Heart right ventricle (tissue), 16 donors: ENCODE data around the gene ACTN3. TPM values are rescaled to one million over a fixed set of nuclear protein-coding genes. Genes with fewer than 3 reads are reported as not detected.
"Not testable (repeated sequence)": the region's sequence is repeated elsewhere in the genome, so short reads cannot be mapped to it uniquely, and the experiment has no call there.

Source experiments
- ATAC-seq, 8 donors: fragments of 200-7000 bp; cut with Tn5 transposase; one replicate each; pipeline ENCODE4 v1.9.1; 2020; ENCODE audit warnings: mild to moderate bottlenecking in 8 of 8, moderate library complexity in 8 of 8, moderate number of reproducible peaks in 1 of 8
- DNase-seq, 2 donors: peaks; one replicate each; pipeline ENCODE4 v3.0.0-alpha.2; 2020
- H3K27ac ChIP-seq, 10 donors: fragments of 200-600 bp; sonication (generic) in 2 of 10; one replicate each; pipeline versions ENCODE4 v1.5.0 to v1.8.0; 2020 to 2022; ENCODE audit warnings: mild to moderate bottlenecking in 3 of 10
- H3K27me3 ChIP-seq, 7 donors: fragments of 200-600 bp; one replicate each; pipeline ENCODE4 v1.8.0; 2021 to 2022; ENCODE audit warnings: mild to moderate bottlenecking in 2 of 7
- H3K36me3 ChIP-seq, 9 donors: fragments of 200-600 bp; sonication (generic) in 1 of 9; one replicate each; pipeline versions ENCODE4 v1.5.0 to v1.8.0; 2020 to 2022; ENCODE audit warnings: mild to moderate bottlenecking in 2 of 9
- H3K4me1 ChIP-seq, 9 donors: fragments of 200-600 bp; sonication (generic) in 1 of 9; one replicate each; pipeline versions ENCODE4 v1.5.0 to v1.8.0; 2020 to 2022; ENCODE audit warnings: mild to moderate bottlenecking in 4 of 9
- H3K4me3 ChIP-seq, 10 donors: fragments of 200-600 bp; sonication (generic) in 2 of 10; one replicate each; pipeline versions ENCODE4 v1.5.0 to v1.8.0; 2020 to 2022; ENCODE audit warnings: mild to moderate bottlenecking in 7 of 10, moderate library complexity in 2 of 10
- H3K9me3 ChIP-seq, 11 donors: fragments of 200-600 bp in 10 of 11; sonication (generic) in 2 of 11; one replicate each; pipeline versions ENCODE4 v1.5.0 to v1.8.0; 2013 to 2022; ENCODE audit warnings: mild to moderate bottlenecking in 2 of 11, control low read depth in 1 of 11, moderate library complexity in 1 of 11
- CTCF ChIP-seq, 9 donors: fragments of 200-600 bp; sonication (generic) in 2 of 9; IDR thresholded peaks; one replicate each; pipeline versions ENCODE4 v1.5.0 to v1.8.0; 2021 to 2022; ENCODE audit warnings: antibody characterized with exemption in 9 of 9, mild to moderate bottlenecking in 5 of 9, moderate library complexity in 1 of 9
- WGBS, 2 donors: extraction: QIAGEN DNeasy Blood & Tissue Kit; methylation state at CpG; one replicate each; pipeline ENCODE4 v1.1.7; 2013; ENCODE audit warnings: inconsistent platforms in 1 of 2; 5-methylcytosine and 5-hydroxymethylcytosine counted together
- intact Hi-C, 10 donors: fragments of 100-400 bp; cut with DNase I; formaldehyde crosslinking; loops; one replicate each; pipeline versions ENCODE4 v1.11.1 to v1.14.2; 2022
- polyA plus RNA-seq, 2 donors: library from polyadenylated mRNA; stranded (reverse); fragments of 200-250 nt; gene quantifications; one replicate each; pipeline ENCODE4 v1.2.3, GENCODE V29; 2013
- total RNA-seq, 10 donors: library from RNA; stranded (reverse); fragmentation: NEBNext Ultra II Directional in 3 of 10; extraction: Animal tissue kit (Norgen Biotek cat#: 25700) in 3 of 10; gene quantifications; one replicate each; pipeline versions ENCODE4 v1.2.1 to v1.2.4, GENCODE V29; 2021 to 2023
- donor health status: Arrhythmogenic right ventricular cardiomyopathy.
- donor health status: ischemic (EF 13 %, LVEDD 7.1; RV severe dilation, severe dysfunction).
- donor health status: healthy with polysubstance abuse.
- donor health status: DM: no; HTN: yes; CAD: no.
- donor health status: DM: no; HTN: no; CAD: no.
- donor health status: ischemic (EF 25% LVEDD 6.9; RV normal size, moderate dysfunction).
- donor health status: ischemic (EF 25% LVEDD 5.7; RV mildly dilated, moderate dysfunction).
- donor health status: healthy.
- donor health status: DM: yes; HTN: yes; CAD: no.
- donor health status: Ischemic cardiomyopathy.
- donor health status: ischemic (EF 35%, LVEDD 5.7; RV mildly dilated, moderate dysfunction).
- donor health status: nonischemic (EF 11% LVEDD 7.7; RV severe dilation, severe dysfunction).
- donor health status: DM: yes; HTN: yes; CAD: no.
- donor health status: PGD.
- donor health status: ischemic (EF 29% LVEDD 5.4; RV normal size, mild dysfunction).
- donor health status: nonischemic (EF 23%, LVEDD 6.1; RV moderate dilation, normal function).

Gene ACTN3
- total and polyA plus RNA-seq, 12 donors: 0.03 to 0.24 TPM; not detected in 10

- no peak for TF ChIP-seq CTCF (IDR thresholded peaks at IDR 0.05)
- DNase-seq (no peak), ATAC-seq (peak in 4 of 8 donors; percentile 27 to 78 (median 54))
- H3K9me3 ChIP-seq: no peaks in the 10 kb centered on the region
- 82 to 86% methylated on average over 4 of the region's 4 CpGs for WGBS, 2 donors
- H3K4me3 ChIP-seq: no peak overlapping the region
- H3K4me1 ChIP-seq: peaks cover 0 to 28% (median 21%) of the 10 kb centered on the region in 9 donors
- H3K36me3 ChIP-seq: peaks cover 0 to 60% (median 16%) of the 10 kb centered on the region in 9 donors
- peak overlapping the region in 2 of 10 donors; percentile 14 to 20 for H3K27ac ChIP-seq
- intact Hi-C loops: no loop called here
- H3K27me3 ChIP-seq: no peaks in the 10 kb centered on the region
Observed at GRCh38 chr11:66600631-66601233, 54.0 kb downstream of the ACTN3 start.

GRCh38 chr11:66603072-66603471, 56.4 kb downstream of the ACTN3 start:
- H3K27me3 ChIP-seq: no peaks in the 10 kb centered on the region
- peaks cover 0 to 68% (median 17%) of the 10 kb centered on the region in 9 donors for H3K36me3 ChIP-seq
- H3K4me3 ChIP-seq: no peak overlapping the region
- H3K9me3 ChIP-seq: no peaks in the 10 kb centered on the region
- intact Hi-C loops: no loop called here
- H3K27ac ChIP-seq: no peak overlapping the region
- TF ChIP-seq CTCF (IDR thresholded peaks at IDR 0.05): no peak
- DNase-seq (no peak), ATAC-seq (no peak)
- peaks cover 8 to 36% (median 28%) of the 10 kb centered on the region in 9 donors for H3K4me1 ChIP-seq
- WGBS, 2 donors: 93 to 95% methylated on average over 6 of the region's 6 CpGs

- WGBS, 2 donors: 86 to 93% methylated on average over 5 of the region's 5 CpGs
- no peak for ATAC-seq
- intact Hi-C loops: no loop called here
Observed at GRCh38 chr11:66604155-66604554, 57.5 kb downstream of the ACTN3 start.

GRCh38 chr11:66606608-66607007, 59.9 kb downstream of the ACTN3 start:
- DNase-seq, H3K4me3 ChIP-seq, H3K27me3 ChIP-seq, ATAC-seq, H3K9me3 ChIP-seq, intact Hi-C loops: not testable (repeated sequence)
- 95% methylated on average over 3 of the region's 3 CpGs for WGBS, 2 donors
- peaks cover 8 to 27% (median 23%) of the 10 kb centered on the region in 9 donors for H3K4me1 ChIP-seq
- peak overlapping the region in 4 of 10 donors; percentile 9 to 48 (median 30) for H3K27ac ChIP-seq
- H3K36me3 ChIP-seq: peaks cover 0 to 41% (median 10%) of the 10 kb centered on the region in 9 donors

More at GRCh38 chr11:66604155-66604554, 57.5 kb downstream of the ACTN3 start:
- Histone ChIP-seq H3K4me3 (no peak overlapping the region), H3K36me3 (peaks cover 0 to 64% (median 17%) of the 10 kb centered on the region in 9 donors), H3K27ac (no peak overlapping the region), H3K27me3 (no peaks in the 10 kb centered on the region), H3K4me1 (peaks cover 8 to 37% (median 33%) of the 10 kb centered on the region in 9 donors), H3K9me3 (no peaks in the 10 kb centered on the region)
- no peak for DNase-seq
- TF ChIP-seq CTCF (IDR thresholded peaks at IDR 0.05): no peak
